HEK293T (cell line): ENCODE data around the gene VTCN1.
"Not testable (repeated sequence)": the region's sequence is repeated elsewhere in the genome, so short reads cannot be mapped to it uniquely, and the experiment has no call there.

Experiments
- CTCF ChIA-PET: fragments of 350-600 bp; formaldehyde crosslinking; extraction: SDS; loops from one replicate; lab custom pipeline; 2021; ENCODE audit warnings: antibody characterized with exemption, inconsistent platforms; lab: Yijun Ruan, JAX
- POLR2A ChIA-PET: fragments of 350-600 bp; formaldehyde crosslinking; extraction: SDS; loops from one replicate; lab custom pipeline; 2020; ENCODE audit warnings: antibody characterized with exemption, inconsistent platforms; lab: Yijun Ruan, JAX
- DNase-seq: peaks from one replicate; pipeline ENCODE4 v3.0.0; 2012; ENCODE audit warnings: mixed read lengths; ENCODE audit errors: extremely low spot score
- ARNT ChIP-seq: fragments of 450-650 bp; IDR thresholded peaks from 2 replicates; pipeline ENCODE4 v1.6.1; 2017; ENCODE audit warnings: mild to moderate bottlenecking
- BHLHE40 ChIP-seq: fragments of 450-650 bp; IDR thresholded peaks from 2 replicates; pipeline ENCODE4 v1.6.1; 2016; ENCODE audit warnings: mild to moderate bottlenecking, moderate library complexity, borderline replicate concordance
- CTBP1 ChIP-seq: fragments of 450-650 bp; IDR thresholded peaks from 2 replicates; pipeline ENCODE4 v1.6.1; 2016; ENCODE audit warnings: borderline replicate concordance
- ELF4 ChIP-seq: fragments of 450-650 bp; IDR thresholded peaks from 2 replicates; pipeline ENCODE4 v1.6.1; 2017; ENCODE audit warnings: antibody characterized with exemption
- FOXA1 ChIP-seq: fragments of 450-650 bp; IDR thresholded peaks from 2 replicates; pipeline ENCODE4 v1.6.1; 2016; ENCODE audit warnings: mild to moderate bottlenecking
- FOXK2 ChIP-seq: fragments of 450-650 bp; IDR thresholded peaks from 2 replicates; pipeline ENCODE4 v1.6.1; 2016; ENCODE audit warnings: mild to moderate bottlenecking
- FOXM1 ChIP-seq: fragments of 450-650 bp; IDR thresholded peaks from 2 replicates; pipeline ENCODE4 v1.6.1; 2017; ENCODE audit warnings: mild to moderate bottlenecking, borderline replicate concordance
- HDGF ChIP-seq: fragments of 450-650 bp; IDR thresholded peaks from 2 replicates; pipeline ENCODE4 v1.6.1; 2017; ENCODE audit warnings: antibody characterized with exemption, borderline replicate concordance
- L3MBTL2 ChIP-seq: fragments of 450-650 bp; conservative IDR thresholded peaks from 2 replicates; pipeline ENCODE4 v1.6.1; 2016; ENCODE audit warnings: mild to moderate bottlenecking
- LEF1 ChIP-seq: fragments of 450-650 bp; IDR thresholded peaks from 2 replicates; pipeline ENCODE4 v1.6.1; 2017; ENCODE audit warnings: mild to moderate bottlenecking, borderline replicate concordance
- NFRKB ChIP-seq: fragments of 450-650 bp; IDR thresholded peaks from 2 replicates; pipeline ENCODE4 v1.6.1; 2016; ENCODE audit warnings: mild to moderate bottlenecking, moderate library complexity
- PKNOX1 ChIP-seq: fragments of 450-650 bp; IDR thresholded peaks from 2 replicates; pipeline ENCODE4 v1.6.1; 2016
- SP1 ChIP-seq: fragments of 450-650 bp; IDR thresholded peaks from 2 replicates; pipeline ENCODE4 v1.6.1; 2017
- SUZ12 ChIP-seq: fragments of 450-650 bp; IDR thresholded peaks from 2 replicates; pipeline ENCODE4 v1.6.1; 2016; ENCODE audit warnings: mild to moderate bottlenecking
- TARDBP ChIP-seq: fragments of 450-650 bp; IDR thresholded peaks from 2 replicates; pipeline ENCODE4 v1.6.1; 2016
- ZNF384 ChIP-seq: fragments of 450-650 bp; IDR thresholded peaks from 2 replicates; pipeline ENCODE4 v1.6.1; 2016

Gene VTCN1, protein sequence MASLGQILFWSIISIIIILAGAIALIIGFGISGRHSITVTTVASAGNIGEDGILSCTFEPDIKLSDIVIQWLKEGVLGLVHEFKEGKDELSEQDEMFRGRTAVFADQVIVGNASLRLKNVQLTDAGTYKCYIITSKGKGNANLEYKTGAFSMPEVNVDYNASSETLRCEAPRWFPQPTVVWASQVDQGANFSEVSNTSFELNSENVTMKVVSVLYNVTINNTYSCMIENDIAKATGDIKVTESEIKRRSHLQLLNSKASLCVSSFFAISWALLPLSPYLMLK

DNA sequence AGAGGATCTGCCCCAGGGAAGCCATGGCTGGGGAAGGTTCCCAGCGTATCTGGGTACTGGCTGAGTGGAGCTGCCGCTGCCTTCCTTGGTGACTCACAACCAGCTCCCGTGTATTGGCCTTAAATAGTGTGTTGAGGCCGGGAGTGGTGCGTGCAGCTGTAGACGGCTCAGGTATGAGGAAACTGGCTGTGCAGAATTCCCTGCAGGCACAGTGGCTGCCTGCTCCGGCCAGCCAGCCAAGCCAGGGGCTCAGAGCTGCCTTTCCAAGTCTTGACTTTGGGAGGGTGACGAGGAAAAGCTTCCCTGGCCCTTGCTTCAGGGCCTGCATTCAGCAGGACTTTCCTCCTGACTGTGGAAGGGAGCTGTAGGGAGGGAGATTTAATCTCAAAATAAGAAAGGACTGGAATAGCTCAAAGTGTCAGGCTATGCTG lies at the start of gene VTCN1:
VTCN1 (minus strand) TSS at position 97 of the 431 bp plus-strand sequence; CDS start at position 25, 72 bp downstream.
- ChIA-PET CTCF (no interaction called here), POLR2A (interaction anchor here (1.2 kb wide), 1 partner anchor 9 kb away, joined by 5 read pairs; no protein-coding TSS in a partner anchor)
- DNase-seq: no peak
- TF ChIP-seq TARDBP: no peak
- TF ChIP-seq ZNF384: no peak
- no peak for TF ChIP-seq NFRKB
- no peak for TF ChIP-seq PKNOX1
- TF ChIP-seq LEF1: no peak
- no peak for TF ChIP-seq FOXM1
- TF ChIP-seq ARNT: no peak
- TF ChIP-seq HDGF: no peak
- TF ChIP-seq FOXK2: no peak
- TF ChIP-seq FOXA1: no peak
- no peak for TF ChIP-seq ELF4
- no peak for TF ChIP-seq CTBP1
- no peak for TF ChIP-seq SP1
- no peak for TF ChIP-seq BHLHE40
- TF ChIP-seq L3MBTL2: no peak
- no peak for TF ChIP-seq SUZ12

DNA sequence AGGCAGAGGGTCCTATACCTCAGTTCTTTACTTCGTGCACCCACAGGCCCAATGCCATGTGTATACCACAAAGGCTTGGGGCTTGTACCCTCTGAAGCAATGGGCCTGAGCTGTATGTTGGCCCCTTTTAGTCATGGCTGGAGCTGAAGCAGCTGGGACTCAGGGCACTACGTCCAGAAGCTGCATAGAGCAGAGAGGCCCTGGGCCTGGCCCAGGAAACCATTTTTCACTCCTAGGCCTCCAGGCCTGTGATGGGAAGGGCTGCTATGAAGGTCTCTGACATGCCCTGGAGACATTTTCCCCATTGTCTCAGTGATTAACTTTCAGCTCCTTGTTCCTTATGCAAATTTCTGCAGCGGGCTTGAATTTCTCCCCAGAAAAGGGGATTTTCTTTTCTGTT lies 48.1 kb upstream of the VTCN1 start:
- ChIA-PET CTCF (no interaction called here), POLR2A (no interaction called here)
- TF ChIP-seq FOXM1 (no peak), TARDBP (no peak), NFRKB (no peak), PKNOX1 (no peak), L3MBTL2 (no peak), SP1 (no peak), BHLHE40 (no peak), ELF4 (no peak), FOXK2 (no peak), HDGF (no peak), ZNF384 (no peak), ARNT (no peak), SUZ12 (no peak), LEF1 (no peak)
- DNase-seq: no peak

DNA sequence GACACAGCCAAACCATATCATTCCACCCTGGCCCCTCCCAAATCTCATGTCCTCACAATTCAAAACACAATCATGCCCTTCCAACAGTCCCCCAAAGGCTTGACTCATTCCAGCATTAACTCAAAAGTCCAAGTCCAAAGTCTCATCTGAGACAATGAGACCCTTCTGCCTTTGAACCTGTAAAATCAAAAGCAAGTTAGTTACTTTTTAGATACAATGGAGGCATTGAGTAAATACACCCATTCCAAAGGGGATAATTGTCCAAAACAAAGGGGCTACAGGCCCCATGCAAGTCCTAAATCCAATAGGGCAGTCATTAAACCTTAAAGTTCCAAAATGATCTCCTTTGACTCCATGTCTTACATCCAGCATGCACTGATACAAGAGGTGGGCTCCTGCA lies 47.3 kb upstream of the VTCN1 start:
- POLR2A ChIA-PET, DNase-seq, CTCF ChIA-PET: not testable (repeated sequence)

- ChIA-PET CTCF (no interaction called here), POLR2A (no interaction called here)
- no peak for TF ChIP-seq LEF1
- no peak for TF ChIP-seq BHLHE40
- TF ChIP-seq FOXM1: no peak
- TF ChIP-seq CTBP1: no peak
- no peak for TF ChIP-seq HDGF
- no peak for TF ChIP-seq NFRKB
- no peak for TF ChIP-seq ARNT
- no peak for TF ChIP-seq TARDBP
- no peak for TF ChIP-seq L3MBTL2
- no peak for DNase-seq
Measured at GRCh38 chr1:117257291-117257690, 46.6 kb upstream of the VTCN1 start.

DNA sequence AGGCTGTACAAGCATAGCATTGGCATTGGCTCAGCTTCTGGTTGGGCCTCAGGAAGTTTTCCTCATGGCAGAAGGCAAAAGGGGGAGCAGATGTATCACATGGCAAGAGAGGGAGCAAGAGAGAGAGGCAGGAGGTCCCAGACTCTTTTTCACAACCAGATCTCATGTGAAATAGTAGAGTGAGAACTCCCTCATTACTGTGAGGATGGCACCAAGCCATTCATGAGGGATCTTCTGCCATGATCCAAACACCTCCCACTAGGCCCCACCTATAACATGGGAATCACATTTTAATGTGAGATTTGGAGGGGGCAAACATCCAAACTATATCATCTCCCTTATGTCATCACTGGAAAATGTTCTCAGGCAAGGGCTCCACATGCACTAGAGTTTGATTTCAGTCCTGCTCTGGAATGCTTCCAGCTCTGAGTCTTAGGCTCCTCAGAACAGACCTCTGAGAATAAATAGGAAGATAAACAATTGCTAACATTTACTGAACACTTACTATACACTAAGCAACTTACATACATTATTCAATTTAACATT lies 39.4 kb upstream of the VTCN1 start:
- ChIA-PET POLR2A (no interaction called here), CTCF (no interaction called here)
- TF ChIP-seq ELF4: no peak
- TF ChIP-seq LEF1: no peak
- TF ChIP-seq TARDBP: no peak
- TF ChIP-seq BHLHE40: no peak
- no peak for TF ChIP-seq PKNOX1
- no peak for TF ChIP-seq FOXA1
- no peak for TF ChIP-seq SP1
- no peak for TF ChIP-seq NFRKB
- no peak for TF ChIP-seq ARNT
- no peak for TF ChIP-seq CTBP1
- TF ChIP-seq HDGF: no peak
- TF ChIP-seq ZNF384: no peak
- no peak for DNase-seq

- no peak for DNase-seq
- CTCF ChIA-PET: no interaction called here
- POLR2A ChIA-PET: no interaction called here
- TF ChIP-seq FOXA1 (no peak), HDGF (no peak)
Measured at GRCh38 chr1:117244971-117245370, 34.2 kb upstream of the VTCN1 start.
